NCI-H446 (cell line): ENCODE data around the gene KANK2.
"Not testable (repeated sequence)": the region's sequence is repeated elsewhere in the genome, so short reads cannot be mapped to it uniquely, and the experiment has no call there.

Experiments used
- DNase-seq, 2 experiments: peaks; one replicate each; lab custom pipeline; 2025; lab: John Stamatoyannopoulos, UW

Gene KANK2

DNA sequence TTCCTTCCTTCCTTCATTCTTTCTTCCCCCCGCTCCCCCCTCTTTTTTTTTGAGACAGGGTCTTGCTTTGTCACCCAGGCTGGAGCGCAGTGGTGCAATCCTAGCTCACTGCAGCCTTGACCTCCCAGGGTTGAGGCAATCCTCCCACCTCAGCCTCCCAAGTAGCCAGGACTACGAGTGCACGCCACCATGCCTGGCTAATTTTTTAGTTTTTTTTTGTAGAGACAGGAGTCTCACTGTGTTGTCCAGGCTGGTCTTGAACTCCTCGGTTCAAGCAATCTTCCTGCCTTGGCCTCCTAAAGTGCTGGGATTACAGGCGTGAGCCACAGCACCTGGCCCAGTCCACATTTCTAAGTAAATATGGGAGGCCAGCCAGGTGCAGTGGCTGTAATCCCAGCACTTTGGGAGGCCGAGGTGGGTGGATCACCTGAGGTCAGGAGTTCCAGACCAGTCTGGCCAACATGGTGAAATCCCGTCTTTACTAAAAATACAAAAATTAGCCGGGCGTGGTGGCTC, 57.3 kb downstream of the KANK2 start:
- DNase-seq = not testable (repeated sequence)

DNA sequence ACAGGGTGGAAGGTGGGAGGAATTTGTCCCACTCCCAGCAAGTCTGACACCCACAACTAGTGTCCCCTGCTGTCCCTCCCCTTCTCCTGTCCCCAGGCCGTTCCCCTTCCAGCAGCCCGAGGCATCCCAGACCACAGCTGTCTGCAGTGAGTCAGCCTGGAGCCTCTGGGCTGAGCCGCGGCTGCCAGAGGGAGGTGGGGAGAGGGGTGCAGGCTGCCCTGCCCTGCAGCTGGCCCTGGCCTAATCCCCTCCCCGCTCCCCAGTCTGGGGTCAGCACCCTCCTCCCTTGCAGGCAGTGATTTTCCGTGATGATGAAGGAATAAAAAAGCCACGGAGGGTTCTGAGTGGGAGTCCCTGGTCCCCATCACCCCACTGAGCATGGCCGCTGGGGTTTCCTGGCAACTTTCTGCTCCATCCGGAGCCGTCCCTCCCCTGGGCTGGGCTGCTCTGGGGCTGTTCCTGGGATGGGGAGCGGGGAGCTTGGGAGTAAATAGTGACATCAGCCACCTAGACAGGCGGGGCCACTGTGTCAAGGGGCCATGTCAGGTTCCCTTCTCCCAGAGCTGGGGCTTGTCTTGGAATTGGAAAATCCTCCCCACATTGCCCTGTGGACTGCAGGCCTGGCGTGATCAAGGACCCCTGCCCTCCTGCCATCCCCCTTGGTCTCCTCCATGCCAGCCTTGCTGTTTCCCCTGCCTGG, 58.6 kb downstream of the KANK2 start:
- DNase-seq = peak in 1 of 2 experiments; percentile 47

- DNase-seq = peak; percentile 83 to 94
Measured at GRCh38 chr19:11137542-11138384, 59.6 kb downstream of the KANK2 start.

- no peak for DNase-seq
Measured at GRCh38 chr19:11136400-11137101, 60.8 kb downstream of the KANK2 start.

- no peak for DNase-seq
Measured at GRCh38 chr19:11131471-11131870, 65.9 kb downstream of the KANK2 start.

DNA sequence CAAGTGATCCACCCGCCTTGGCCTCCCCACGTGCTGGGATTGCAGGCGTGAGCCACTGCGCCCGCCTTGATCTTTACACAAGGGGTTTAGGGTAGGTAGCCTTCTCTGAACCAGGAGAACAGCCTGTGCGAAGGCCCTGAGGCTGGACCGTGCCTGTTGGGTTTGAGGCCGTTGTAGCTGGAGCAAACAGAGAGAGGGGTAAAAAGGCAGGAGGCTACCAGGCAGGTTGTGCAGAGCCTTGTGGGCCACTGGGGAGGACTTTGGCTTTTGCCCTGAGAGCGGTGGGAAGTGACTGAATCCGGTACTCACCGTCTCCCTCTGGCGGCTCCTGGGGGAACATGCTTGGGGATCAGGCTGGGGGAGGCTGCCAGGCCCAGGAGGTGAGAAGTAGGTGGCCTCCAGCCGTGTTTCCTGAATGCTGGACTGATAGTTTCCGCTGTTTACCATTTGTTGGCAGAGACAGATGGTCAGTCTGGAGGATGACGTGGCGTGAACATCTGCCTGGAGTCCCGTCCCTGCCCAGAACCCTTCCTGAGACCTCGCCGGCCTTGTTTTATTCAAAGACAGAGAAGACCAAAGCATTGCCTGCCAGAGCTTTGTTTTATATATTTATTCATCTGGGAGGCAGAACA, 66.4 kb downstream of the KANK2 start:
- peak; percentile 53 to 73 for DNase-seq

- no peak for DNase-seq
Measured at GRCh38 chr19:11127905-11128304, 69.4 kb downstream of the KANK2 start.

DNA sequence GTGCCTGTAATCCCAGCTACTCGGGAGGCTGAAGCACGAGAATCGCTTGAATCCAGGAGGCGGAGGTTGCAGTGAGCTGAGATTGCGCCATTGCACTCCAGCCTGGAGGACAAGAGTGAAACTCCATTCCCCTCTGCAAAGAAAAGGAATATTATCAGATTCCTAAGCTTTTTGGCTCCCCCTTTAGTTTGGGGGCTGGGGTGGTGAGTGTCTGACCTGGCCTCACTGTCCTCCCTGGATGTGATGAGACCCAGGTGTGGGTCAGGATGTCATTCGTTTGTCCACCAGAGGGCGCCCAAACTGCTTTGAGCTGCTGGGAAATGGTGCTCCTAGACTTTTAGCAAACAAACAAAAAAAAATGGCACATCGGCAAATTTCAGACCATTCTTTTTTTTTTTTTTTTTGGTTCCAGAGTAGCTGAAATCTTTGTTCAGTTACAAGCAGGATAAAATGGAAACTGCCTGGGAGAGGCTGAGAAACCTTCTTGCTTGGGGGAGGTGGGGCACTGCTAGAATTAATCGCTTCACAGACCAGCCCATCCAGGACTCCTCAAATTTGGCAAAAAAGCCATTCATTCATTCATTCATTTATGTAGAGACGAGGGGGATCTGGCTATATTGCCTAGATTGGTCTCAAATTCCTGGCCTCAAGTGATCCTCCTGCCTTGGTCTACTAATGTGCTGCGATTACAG, 71.2 kb downstream of the KANK2 start:
- peak; percentile 57 to 73 for DNase-seq

DNA sequence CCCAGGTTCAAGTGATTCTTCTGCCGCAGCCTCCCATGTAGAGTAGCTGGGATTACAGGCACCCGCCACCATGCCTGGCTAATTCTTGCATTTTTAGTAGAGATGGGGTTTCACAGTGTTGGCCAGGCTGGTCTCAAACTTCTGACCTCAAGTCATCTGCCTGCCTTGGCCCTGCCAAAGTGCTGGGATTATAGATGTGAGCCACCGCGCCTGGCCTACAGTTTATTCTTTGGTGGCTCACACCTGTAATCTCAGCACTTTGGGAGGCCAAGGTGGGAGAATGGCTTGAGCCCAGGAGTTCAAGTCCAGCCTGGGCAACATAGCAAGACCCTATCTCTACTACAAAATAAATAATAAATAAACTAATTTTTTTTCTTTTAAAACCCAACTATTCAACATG, 73.2 kb downstream of the KANK2 start:
- not testable (repeated sequence) for DNase-seq

GRCh38 chr19:11123114-11123513, 74.2 kb downstream of the KANK2 start:
- DNase-seq = no peak

GRCh38 chr19:11121963-11122362, 75.4 kb downstream of the KANK2 start:
- not testable (repeated sequence) for DNase-seq

DNA sequence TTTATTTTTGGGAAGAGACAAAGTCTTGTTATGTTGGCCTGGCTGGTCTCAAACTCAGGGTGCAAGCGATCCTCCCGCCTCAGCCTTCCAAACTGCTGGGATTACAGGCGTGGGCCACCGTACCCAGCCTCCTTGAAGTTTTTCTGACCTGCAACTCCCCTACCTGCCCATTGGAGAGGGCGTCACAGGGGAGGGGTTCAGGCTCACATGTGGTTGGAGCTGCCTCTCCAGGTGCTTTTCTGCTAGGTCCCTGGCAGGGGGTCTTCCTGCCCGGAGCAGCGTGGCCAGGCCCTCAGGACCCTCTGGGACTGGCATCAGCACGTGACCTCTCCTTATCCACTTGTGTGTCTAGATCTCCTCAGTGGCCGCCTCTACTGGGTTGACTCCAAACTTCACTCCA, 80.8 kb downstream of the KANK2 start:
- no peak for DNase-seq

DNA sequence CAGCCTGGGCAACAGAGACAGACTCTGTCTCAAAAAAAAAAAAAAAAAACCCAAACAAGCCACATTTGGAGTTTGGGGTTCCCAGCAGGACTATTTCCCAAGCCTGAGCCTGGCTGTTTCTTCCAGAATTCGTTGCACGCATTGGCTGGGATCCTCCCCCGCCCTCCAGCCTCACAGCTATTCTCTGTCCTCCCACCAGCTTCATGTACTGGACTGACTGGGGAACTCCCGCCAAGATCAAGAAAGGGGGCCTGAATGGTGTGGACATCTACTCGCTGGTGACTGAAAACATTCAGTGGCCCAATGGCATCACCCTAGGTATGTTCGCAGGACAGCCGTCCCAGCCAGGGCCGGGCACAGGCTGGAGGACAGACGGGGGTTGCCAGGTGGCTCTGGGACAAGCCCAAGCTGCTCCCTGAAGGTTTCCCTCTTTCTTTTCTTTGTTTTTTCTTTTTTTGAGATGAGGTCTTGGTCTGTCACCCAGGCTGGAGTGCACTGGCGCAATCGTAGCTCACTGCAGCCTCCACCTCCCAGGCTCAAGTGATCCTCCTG, 81.4 kb downstream of the KANK2 start:
- no peak for DNase-seq

DNA sequence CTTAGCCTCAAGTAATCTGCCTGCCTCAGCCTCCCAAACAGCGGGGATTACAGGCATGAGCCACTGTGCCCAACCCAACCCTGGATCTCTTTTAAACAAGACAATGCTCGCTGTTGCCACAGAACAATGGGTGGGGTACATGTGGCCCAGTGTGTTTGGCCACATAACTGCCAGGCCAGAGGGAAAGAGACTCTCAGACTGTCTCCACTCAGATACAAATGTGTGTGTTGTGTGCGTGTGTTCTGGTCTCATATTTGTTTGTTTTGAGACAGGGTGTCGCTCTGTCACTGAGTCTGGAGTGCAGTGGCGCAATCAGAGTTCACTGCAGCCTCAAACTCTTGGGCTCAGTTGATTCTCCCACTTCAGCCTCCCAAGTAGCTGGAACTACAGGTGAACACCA, 82.3 kb downstream of the KANK2 start:
- no peak for DNase-seq
